ENCODE results near the gene DUS1L. TPM values are rescaled to one million over a fixed set of nuclear protein-coding genes. Genes with fewer than 3 reads are reported as not detected.

The DUS1L gene
- polyA plus RNA-seq, 1 of the 3 experiments (the other 2 are of a cell fraction), result 163 TPM

DNA sequence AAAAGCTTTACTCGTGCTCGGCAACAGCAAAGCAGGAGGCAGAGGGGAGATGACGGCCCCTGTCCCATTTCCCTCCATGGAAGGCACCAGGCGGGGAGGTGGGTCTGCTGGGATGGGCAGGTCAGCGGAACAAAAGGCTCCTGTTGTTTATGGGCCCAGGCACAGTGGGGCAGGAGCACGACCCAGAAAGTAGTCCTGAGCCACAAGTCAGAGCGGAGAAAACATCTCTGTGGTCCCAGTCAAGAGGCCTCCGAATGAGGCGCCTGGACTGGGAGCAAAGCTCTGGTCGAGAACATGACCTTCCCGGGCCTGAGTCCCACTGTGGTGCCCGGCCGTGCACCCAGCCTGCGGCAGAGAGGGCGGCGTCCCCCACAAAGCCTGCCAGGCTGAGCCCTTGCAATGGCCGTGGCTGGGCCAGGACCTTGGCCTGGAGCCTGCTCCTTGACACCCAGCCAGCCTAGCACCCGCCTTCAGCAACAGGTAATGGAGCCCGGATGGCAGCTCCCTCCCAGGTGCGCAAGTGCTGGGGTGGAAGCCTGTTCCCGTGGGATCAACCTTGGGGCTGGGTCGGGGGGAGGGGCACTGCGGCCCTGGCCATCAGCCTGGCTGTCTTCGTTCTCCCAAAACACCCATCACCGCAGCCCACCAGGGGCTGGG lies 17.6 kb downstream of the DUS1L start (continued):
- TF ChIP-seq, protein P1, sequence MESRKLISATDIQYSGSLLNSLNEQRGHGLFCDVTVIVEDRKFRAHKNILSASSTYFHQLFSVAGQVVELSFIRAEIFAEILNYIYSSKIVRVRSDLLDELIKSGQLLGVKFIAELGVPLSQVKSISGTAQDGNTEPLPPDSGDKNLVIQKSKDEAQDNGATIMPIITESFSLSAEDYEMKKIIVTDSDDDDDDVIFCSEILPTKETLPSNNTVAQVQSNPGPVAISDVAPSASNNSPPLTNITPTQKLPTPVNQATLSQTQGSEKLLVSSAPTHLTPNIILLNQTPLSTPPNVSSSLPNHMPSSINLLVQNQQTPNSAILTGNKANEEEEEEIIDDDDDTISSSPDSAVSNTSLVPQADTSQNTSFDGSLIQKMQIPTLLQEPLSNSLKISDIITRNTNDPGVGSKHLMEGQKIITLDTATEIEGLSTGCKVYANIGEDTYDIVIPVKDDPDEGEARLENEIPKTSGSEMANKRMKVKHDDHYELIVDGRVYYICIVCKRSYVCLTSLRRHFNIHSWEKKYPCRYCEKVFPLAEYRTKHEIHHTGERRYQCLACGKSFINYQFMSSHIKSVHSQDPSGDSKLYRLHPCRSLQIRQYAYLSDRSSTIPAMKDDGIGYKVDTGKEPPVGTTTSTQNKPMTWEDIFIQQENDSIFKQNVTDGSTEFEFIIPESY (IDR thresholded peaks at IDR 0.05; ENCODE audit: borderline replicate concordance, low read depth), result no peak

DNA sequence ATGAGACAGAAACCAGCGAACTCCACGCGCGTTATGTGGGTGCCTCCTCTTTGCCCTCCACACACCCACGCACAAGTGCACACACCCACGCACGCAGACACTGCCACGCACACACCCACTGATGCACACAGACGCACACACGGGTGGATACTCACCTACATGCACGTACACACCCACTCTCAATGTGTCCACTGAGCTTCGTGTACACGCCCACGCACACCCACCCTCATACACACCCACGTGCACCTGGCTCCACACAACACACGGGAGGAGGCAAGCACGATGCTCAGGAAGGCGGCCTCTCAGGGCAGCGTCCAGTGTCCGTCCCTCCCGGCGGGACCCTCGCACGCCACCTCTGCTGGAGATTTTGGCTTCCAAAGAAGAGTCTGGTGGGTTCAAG lies 18.2 kb downstream of the DUS1L start:
- peaks cover 0 to 11% of the 10 kb centered on the region in 2 experiments; a peak in 1 of 4 replicates for H3K4me1 ChIP-seq (ENCODE audit: control insufficient read depth in 1 of 2, insufficient read depth in 2 of 2, low read depth in 1 of 2, low read length in 1 of 2)
- H3F3A ChIP-seq (replicated peaks; ENCODE audit: insufficient read depth), result peaks cover 5% of the 10 kb centered on the region
- ChIA-PET POLR2A (no interaction called here), CTCF (interaction anchor here (0.8 to 4.1 kb wide), 3 partner anchors 10 to 26 kb away, joined by 3 to 42 read pairs (median 10); partner anchors contain the start of genes DCXR and RAC3)
- H4K20me1 ChIP-seq (ENCODE audit: insufficient read depth), result peaks cover 3% of the 10 kb centered on the region; the same call in 1 of the 2 replicates
- peaks cover 15 to 35% of the 10 kb centered on the region in 2 experiments for H3K36me3 ChIP-seq (replicated peaks in 1 of 2; ENCODE audit: control insufficient read depth in 1 of 2, insufficient read depth in 2 of 2, low read length in 1 of 2)
- no peak overlapping the region for H3K9ac ChIP-seq
- no peak overlapping the region for H3K4me3 ChIP-seq (ENCODE audit: low read depth in 2 of 2, low read length in 1 of 2)
- no peaks in the 10 kb centered on the region for H3K27me3 ChIP-seq (ENCODE audit: insufficient read depth)
- H3K27ac ChIP-seq (ENCODE audit: low read depth in 2 of 2, low read length in 1 of 2), result no peak overlapping the region
- H3K4me2 ChIP-seq, result no peak overlapping the region
- WGBS (ENCODE audit: low lambda C conversion rate), result 93% methylated on average over 24 of the region's 24 CpGs
- H3K79me2 ChIP-seq (ENCODE audit: insufficient read depth), result peaks cover 19% of the 10 kb centered on the region
- no peaks in the 10 kb centered on the region for H3K9me3 ChIP-seq
- no peak for DNase-seq
- no peak overlapping the region for H2AFZ ChIP-seq (ENCODE audit: low read depth)
- no peaks in the 10 kb centered on the region for H3K9me2 ChIP-seq
- TF ChIP-seq, protein P2, sequence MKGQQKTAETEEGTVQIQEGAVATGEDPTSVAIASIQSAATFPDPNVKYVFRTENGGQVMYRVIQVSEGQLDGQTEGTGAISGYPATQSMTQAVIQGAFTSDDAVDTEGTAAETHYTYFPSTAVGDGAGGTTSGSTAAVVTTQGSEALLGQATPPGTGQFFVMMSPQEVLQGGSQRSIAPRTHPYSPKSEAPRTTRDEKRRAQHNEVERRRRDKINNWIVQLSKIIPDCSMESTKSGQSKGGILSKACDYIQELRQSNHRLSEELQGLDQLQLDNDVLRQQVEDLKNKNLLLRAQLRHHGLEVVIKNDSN (IDR thresholded peaks at IDR 0.05; ENCODE audit: borderline replicate concordance, low read depth), result no peak
- TF ChIP-seq, protein P3, sequence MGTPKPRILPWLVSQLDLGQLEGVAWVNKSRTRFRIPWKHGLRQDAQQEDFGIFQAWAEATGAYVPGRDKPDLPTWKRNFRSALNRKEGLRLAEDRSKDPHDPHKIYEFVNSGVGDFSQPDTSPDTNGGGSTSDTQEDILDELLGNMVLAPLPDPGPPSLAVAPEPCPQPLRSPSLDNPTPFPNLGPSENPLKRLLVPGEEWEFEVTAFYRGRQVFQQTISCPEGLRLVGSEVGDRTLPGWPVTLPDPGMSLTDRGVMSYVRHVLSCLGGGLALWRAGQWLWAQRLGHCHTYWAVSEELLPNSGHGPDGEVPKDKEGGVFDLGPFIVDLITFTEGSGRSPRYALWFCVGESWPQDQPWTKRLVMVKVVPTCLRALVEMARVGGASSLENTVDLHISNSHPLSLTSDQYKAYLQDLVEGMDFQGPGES (IDR thresholded peaks at IDR 0.05; ENCODE audit: low read depth, low read length), result no peak

DNA sequence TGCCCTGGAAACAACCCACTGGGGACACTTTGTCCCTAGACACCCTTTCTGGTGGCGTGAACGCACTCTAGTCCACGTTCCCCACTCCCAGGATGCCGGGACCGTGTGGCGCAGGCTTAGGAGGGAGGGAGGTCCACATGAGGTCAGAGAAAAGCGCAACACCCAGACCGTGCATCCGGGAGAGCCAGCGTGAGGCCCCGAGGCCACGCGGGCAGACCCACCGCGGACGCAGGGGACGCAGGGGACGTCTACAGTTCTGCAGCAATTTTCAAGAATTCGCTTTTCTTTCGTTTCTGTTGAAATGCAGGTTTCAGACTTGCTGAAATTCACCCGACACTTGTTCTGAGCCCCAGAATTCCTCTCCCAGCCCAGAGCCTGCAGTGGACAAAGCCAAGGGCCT lies 18.7 kb downstream of the DUS1L start:
- Histone ChIP-seq H2AFZ (ENCODE audit: low read depth) (no peak overlapping the region), H3K4me1 (ENCODE audit: control insufficient read depth in 1 of 2, insufficient read depth in 2 of 2, low read depth in 1 of 2, low read length in 1 of 2) (peaks cover 0 to 11% of the 10 kb centered on the region in 2 experiments; a peak in 1 of 4 replicates), H3K9ac (no peak overlapping the region), H3F3A (replicated peaks; ENCODE audit: insufficient read depth) (peaks cover 5% of the 10 kb centered on the region), H3K9me2 (no peaks in the 10 kb centered on the region), H4K20me1 (ENCODE audit: insufficient read depth) (no peaks in the 10 kb centered on the region), H3K27me3 (ENCODE audit: insufficient read depth) (no peaks in the 10 kb centered on the region), H3K4me2 (no peak overlapping the region), H3K9me3 (no peaks in the 10 kb centered on the region), H3K79me2 (ENCODE audit: insufficient read depth) (peaks cover 14% of the 10 kb centered on the region; the same call in 1 of the 2 replicates), H3K27ac (ENCODE audit: low read depth in 2 of 2, low read length in 1 of 2) (no peak overlapping the region), H3K4me3 (ENCODE audit: low read depth in 2 of 2, low read length in 1 of 2) (no peak overlapping the region), H3K36me3 (replicated peaks in 1 of 2; ENCODE audit: control insufficient read depth in 1 of 2, insufficient read depth in 2 of 2, low read length in 1 of 2) (peaks cover 15 to 35% of the 10 kb centered on the region in 2 experiments)
- no peak for DNase-seq
- WGBS (ENCODE audit: low lambda C conversion rate), result 92% methylated on average over 21 of the region's 21 CpGs
- POLR2A ChIA-PET, result no interaction called here
- no peak for TF ChIP-seq ELF1 (IDR thresholded peaks at IDR 0.05)
- no peak for TF ChIP-seq FOXM1 (IDR thresholded peaks at IDR 0.05; ENCODE audit: low read depth)
- CTCF ChIA-PET, result interaction anchor here (1.0 kb wide), 1 partner anchor 16 kb away, joined by 3 read pairs; no protein-coding TSS in a partner anchor
